GM23338 (cell line): ENCODE results near the gene FCHSD2.

Experiments used
- CREB1 ChIP-seq: fragments of 250-450 bp; sonication (Bioruptor Pico); IDR thresholded peaks from 2 replicates; pipeline ENCODE4 v1.5.0; 2020; ENCODE audit warnings: low read depth, mild to moderate bottlenecking, moderate library complexity
- CTCF ChIP-seq, 2 experiments: fragments of 200-600 bp in 1 of 2; sonication (generic) in 1 of 2; conservative IDR thresholded peaks; 2 replicates each; pipeline versions ENCODE4 v1.5.1 to v1.6.1; 2016 to 2017; ENCODE audit warnings: antibody characterized with exemption in 2 of 2, low read depth in 2 of 2, mild to moderate bottlenecking in 2 of 2, moderate library complexity in 1 of 2
- ETS1 ChIP-seq: IDR thresholded peaks from 2 replicates; pipeline ENCODE4 v1.6.1; 2016; ENCODE audit warnings: antibody characterized with exemption
- EZH2 ChIP-seq: fragments of 200-600 bp; sonication (generic); IDR thresholded peaks from one replicate; pipeline ENCODE4 v1.8.0; 2017; ENCODE audit warnings: antibody characterized with exemption, mild to moderate bottlenecking, low read depth; ENCODE audit not compliant: unreplicated experiment
- EZH2phosphoT487 ChIP-seq: fragments of 200-600 bp; sonication (generic); IDR thresholded peaks from one replicate; pipeline ENCODE4 v1.8.1; 2018; ENCODE audit warnings: antibody characterized with exemption; ENCODE audit not compliant: unreplicated experiment
- JUNB ChIP-seq: IDR thresholded peaks from one replicate; pipeline ENCODE4 v1.6.1; 2016; ENCODE audit warnings: antibody characterized with exemption; ENCODE audit not compliant: unreplicated experiment
- NANOG ChIP-seq: IDR thresholded peaks from 2 replicates; pipeline ENCODE4 v1.6.1; 2016; ENCODE audit warnings: antibody characterized with exemption, borderline replicate concordance
- POLR2AphosphoS5 ChIP-seq: IDR thresholded peaks from 2 replicates; pipeline ENCODE4 v1.6.1; 2016; ENCODE audit warnings: antibody characterized with exemption, low read depth
- REST ChIP-seq: IDR thresholded peaks from one replicate; pipeline ENCODE4 v1.6.1; 2018; ENCODE audit warnings: antibody characterized with exemption; ENCODE audit not compliant: unreplicated experiment
- STAT1 ChIP-seq: IDR thresholded peaks from one replicate; pipeline ENCODE4 v1.6.1; 2016; ENCODE audit warnings: antibody characterized with exemption; ENCODE audit not compliant: unreplicated experiment
- ZNF114 ChIP-seq: fragments of 250-450 bp; sonication (Bioruptor Pico); IDR thresholded peaks from 2 replicates; pipeline ENCODE4 v1.5.0; 2020; ENCODE audit warnings: mild to moderate bottlenecking, moderate library complexity

DNA sequence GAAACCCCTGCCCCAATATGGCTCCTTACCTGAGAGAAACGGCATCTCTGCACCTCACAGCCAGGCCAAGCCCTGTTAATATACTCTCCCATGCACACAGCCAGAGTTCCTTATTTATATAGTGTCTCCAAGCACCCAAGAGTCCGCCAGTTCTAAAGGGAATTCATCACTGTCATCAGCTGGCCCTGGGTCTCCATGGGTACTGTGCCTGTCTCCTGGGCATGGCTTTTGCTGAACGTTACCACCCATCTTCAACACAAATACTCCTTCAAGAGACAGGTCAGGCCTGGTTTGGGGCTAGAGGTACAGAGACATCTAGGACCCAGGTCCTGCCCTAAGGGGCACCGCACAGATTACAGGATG lies 329.5 kb downstream of the FCHSD2 start:
- TF ChIP-seq CTCF (conservative IDR thresholded peaks at IDR 0.05; ENCODE audit: low read depth in 2 of 2) = no peak
- no peak for TF ChIP-seq POLR2AphosphoS5
- TF ChIP-seq EZH2 = no peak
- no peak for TF ChIP-seq REST
- no peak for TF ChIP-seq ETS1
- no peak for TF ChIP-seq CREB1 (CRISPR knock-in tag)
- TF ChIP-seq EZH2phosphoT487 = no peak
- no peak for TF ChIP-seq ZNF114
- no peak for TF ChIP-seq STAT1
- no peak for TF ChIP-seq JUNB
- TF ChIP-seq NANOG = no peak
